Sigmoid colon (tissue), 4 donors: ENCODE measurements around the gene PDE1C.

Experiments
- CTCF ChIP-seq, 4 experiments: fragments of 450-650 bp in 3 of 4; fragments of 200-600 bp in 1 of 4; IDR thresholded peaks; one replicate each; pipeline ENCODE4 v1.5.1; 2016 to 2019; ENCODE audit warnings: antibody characterized with exemption in 4 of 4, mild to moderate bottlenecking in 3 of 4, moderate library complexity in 2 of 4
- EP300 ChIP-seq, 4 donors: sonication (generic); formaldehyde crosslinking; IDR thresholded peaks; one replicate each; pipeline ENCODE4 v1.6.1; 2017; ENCODE audit warnings: antibody characterized with exemption in 4 of 4
- POLR2A ChIP-seq, 2 donors: fragments of 450-650 bp; IDR thresholded peaks; one replicate each; pipeline ENCODE4 v1.6.1; 2016; ENCODE audit warnings: antibody characterized with exemption in 2 of 2, mild to moderate bottlenecking in 2 of 2, moderate library complexity in 2 of 2

- TF ChIP-seq CTCF (IDR thresholded peaks at IDR 0.05) (no peak), POLR2A (IDR thresholded peaks at IDR 0.05) (no peak), EP300 (IDR thresholded peaks at IDR 0.05) (no peak)
Observed at GRCh38 chr7:31805209-31805818, 264.9 kb downstream of the PDE1C start.
